DOHH2 (cell line): ENCODE data around the gene PLSCR4.

Experiments
- H3F3A ChIP-seq: fragments of 200-600 bp; sonication (generic), shearing (Covaris generic); 2 replicates; pipeline ENCODE4 v1.6.0; 2016; ENCODE audit warnings: antibody characterized with exemption, mild to moderate bottlenecking; ENCODE audit not compliant: control insufficient read depth, insufficient read depth
- H3K27ac ChIP-seq: fragments of 200-600 bp; sonication (generic); 2 replicates; pipeline ENCODE4 v1.5.1; 2014; ENCODE audit warnings: low read depth, mild to moderate bottlenecking, low read length, moderate library complexity
- H3K27me3 ChIP-seq: fragments of 200-600 bp; sonication (generic); 2 replicates; pipeline ENCODE4 v1.6.1; 2014; ENCODE audit warnings: mild to moderate bottlenecking, low read length, mixed read lengths; ENCODE audit not compliant: control insufficient read depth
- H3K36me3 ChIP-seq: fragments of 200-600 bp; sonication (generic); 2 replicates; pipeline ENCODE4 v1.6.1; 2014; ENCODE audit warnings: mild to moderate bottlenecking, low read length, moderate library complexity, mixed read lengths; ENCODE audit not compliant: control insufficient read depth
- H3K4me1 ChIP-seq: fragments of 200-600 bp; sonication (generic); 2 replicates; pipeline ENCODE4 v1.6.1; 2014; ENCODE audit warnings: mild to moderate bottlenecking, low read length, mixed read lengths; ENCODE audit not compliant: control insufficient read depth
- H3K4me2 ChIP-seq: fragments of 200-600 bp; sonication (generic); 2 replicates; pipeline ENCODE4 v1.6.0; 2014; ENCODE audit warnings: mild to moderate bottlenecking, low read length, moderate library complexity
- H3K4me3 ChIP-seq: fragments of 200-600 bp; sonication (generic); 2 replicates; pipeline ENCODE4 v1.5.1; 2014; ENCODE audit warnings: mild to moderate bottlenecking, low read length, mixed read lengths
- H3K79me2 ChIP-seq: fragments of 200-600 bp; sonication (generic); 2 replicates; pipeline ENCODE4 v1.6.1; 2014; ENCODE audit warnings: mild to moderate bottlenecking, low read length, mixed read lengths; ENCODE audit not compliant: control insufficient read depth
- H3K9me2 ChIP-seq: fragments of 200-600 bp; sonication (generic); replicated peaks from 2 replicates; pipeline ENCODE4 v1.6.1; 2014; ENCODE audit warnings: mild to moderate bottlenecking, low read length, mixed read lengths; ENCODE audit not compliant: control insufficient read depth
- H3K9me3 ChIP-seq: fragments of 200-600 bp; sonication (generic); 2 replicates; pipeline ENCODE4 v1.6.1; 2014; ENCODE audit warnings: antibody characterized with exemption, low read length, mixed read lengths; ENCODE audit not compliant: control insufficient read depth, insufficient read depth
- H4K20me1 ChIP-seq: fragments of 200-600 bp; sonication (generic); 2 replicates; pipeline ENCODE4 v1.6.0; 2014; ENCODE audit warnings: low read depth, mild to moderate bottlenecking, antibody characterized with exemption, low read length, moderate library complexity; ENCODE audit not compliant: control insufficient read depth, insufficient read depth
- CTCF ChIP-seq: fragments of 200-600 bp; sonication (generic); IDR thresholded peaks from one replicate; pipeline ENCODE4 v1.5.1; 2014; ENCODE audit warnings: antibody characterized with exemption, mild to moderate bottlenecking, low read depth, low read length; ENCODE audit not compliant: poor library complexity, severe bottlenecking
- EZH2phosphoT487 ChIP-seq: fragments of 200-600 bp; sonication (generic); IDR thresholded peaks from 2 replicates; pipeline ENCODE4 v1.6.1; 2017; ENCODE audit warnings: borderline replicate concordance, mild to moderate bottlenecking, antibody characterized with exemption, low read length, moderate library complexity, mixed read lengths

The PLSCR4 gene

GRCh38 chr3:146152834-146153233, 98.1 kb downstream of the PLSCR4 start:
- H3K4me3 ChIP-seq = no peak overlapping the region
- H3F3A ChIP-seq = no peaks in the 10 kb centered on the region
- TF ChIP-seq CTCF = no peak
- TF ChIP-seq EZH2phosphoT487 = no peak
- H3K79me2 ChIP-seq = no peaks in the 10 kb centered on the region
- H3K4me1 ChIP-seq = no peaks in the 10 kb centered on the region
- no peak overlapping the region for H3K4me2 ChIP-seq
- H3K27ac ChIP-seq = no peak overlapping the region
- no peaks in the 10 kb centered on the region for H3K9me3 ChIP-seq
- H3K9me2 ChIP-seq = no peaks in the 10 kb centered on the region
- H3K36me3 ChIP-seq = no peaks in the 10 kb centered on the region
- no peaks in the 10 kb centered on the region for H4K20me1 ChIP-seq
- H3K27me3 ChIP-seq = no peaks in the 10 kb centered on the region

- TF ChIP-seq CTCF (no peak), EZH2phosphoT487 (no peak)
- H4K20me1 ChIP-seq = no peaks in the 10 kb centered on the region
- H3K36me3 ChIP-seq = no peaks in the 10 kb centered on the region
- no peak overlapping the region for H3K4me2 ChIP-seq
- no peak overlapping the region for H3K4me3 ChIP-seq
- H3K9me2 ChIP-seq = no peaks in the 10 kb centered on the region
- H3K79me2 ChIP-seq = no peaks in the 10 kb centered on the region
- H3K4me1 ChIP-seq = no peaks in the 10 kb centered on the region
- H3K27me3 ChIP-seq = no peaks in the 10 kb centered on the region
- no peaks in the 10 kb centered on the region for H3K9me3 ChIP-seq
- no peaks in the 10 kb centered on the region for H3F3A ChIP-seq
- H3K27ac ChIP-seq = no peak overlapping the region
Measured at GRCh38 chr3:146148468-146148931, 102.4 kb downstream of the PLSCR4 start.

GRCh38 chr3:146145642-146146041, 105.3 kb downstream of the PLSCR4 start:
- H3F3A ChIP-seq = no peaks in the 10 kb centered on the region
- H3K9me3 ChIP-seq = no peaks in the 10 kb centered on the region
- H3K4me3 ChIP-seq = no peak overlapping the region
- no peaks in the 10 kb centered on the region for H3K36me3 ChIP-seq
- TF ChIP-seq EZH2phosphoT487 (no peak), CTCF (no peak)
- H3K79me2 ChIP-seq = no peaks in the 10 kb centered on the region
- no peaks in the 10 kb centered on the region for H3K27me3 ChIP-seq
- H3K4me2 ChIP-seq = no peak overlapping the region
- H3K27ac ChIP-seq = no peak overlapping the region
- H3K9me2 ChIP-seq = no peaks in the 10 kb centered on the region
- no peaks in the 10 kb centered on the region for H4K20me1 ChIP-seq
- H3K4me1 ChIP-seq = no peaks in the 10 kb centered on the region

- Histone ChIP-seq H3K9me3 (no peaks in the 10 kb centered on the region), H3K36me3 (no peaks in the 10 kb centered on the region), H3K79me2 (no peaks in the 10 kb centered on the region), H3K4me3 (no peak overlapping the region), H3F3A (no peaks in the 10 kb centered on the region), H3K27me3 (no peaks in the 10 kb centered on the region), H3K4me2 (no peak overlapping the region), H3K4me1 (no peaks in the 10 kb centered on the region), H4K20me1 (no peaks in the 10 kb centered on the region), H3K9me2 (no peaks in the 10 kb centered on the region), H3K27ac (no peak overlapping the region)
- no peak for TF ChIP-seq CTCF
Measured at GRCh38 chr3:146142757-146143156, 108.1 kb downstream of the PLSCR4 start.
